IMR-90 (cell line): Measurements from ENCODE around the gene KRT77. TPM values are rescaled to one million over a fixed set of nuclear protein-coding genes. Genes with fewer than 3 reads are reported as not detected.

ENCODE experiments used
- ATAC-seq: fragments of 200-7000 bp; cut with Tn5 transposase; 2 replicates; pipeline ENCODE4 v1.9.1; 2020; ENCODE audit warnings: low read depth, mild to moderate bottlenecking, moderate library complexity
- BruUV-seq: library from RNA; stranded (reverse); fragments of 400-500 nt; replicated peaks from 2 replicates; lab custom pipeline; 2021; lab: Mats Ljungman, UMichigan
- CTCF ChIA-PET: fragments of 300-600 bp; formaldehyde crosslinking; extraction: SDS; loops from one replicate; lab custom pipeline; 2021; ENCODE audit warnings: antibody characterized with exemption; lab: Yijun Ruan, JAX
- POLR2A ChIA-PET: fragments of 300-600 bp; sonication (Branson Sonifier 250); formaldehyde crosslinking; loops from one replicate; lab custom pipeline; 2022; ENCODE audit warnings: antibody characterized with exemption; ENCODE audit not compliant: unreplicated experiment; lab: Charles Lee
- DNase-seq: peaks from one replicate; pipeline ENCODE4 v3.0.0; 2013
- H2AFZ ChIP-seq: replicated peaks from 2 replicates; pipeline ENCODE3; 2013; ENCODE audit warnings: low read length, mild to moderate bottlenecking; ENCODE audit not compliant: poor library complexity
- H2AK5ac ChIP-seq: 2 replicates; pipeline ENCODE4 v1.6.1; 2013; ENCODE audit warnings: low read depth, low read length, inconsistent platforms
- H2AK9ac ChIP-seq: replicated peaks from 2 replicates; pipeline ENCODE3; 2013; ENCODE audit warnings: mild to moderate bottlenecking, low read depth, low read length, moderate library complexity; ENCODE audit not compliant: poor library complexity
- H2BK120ac ChIP-seq: 2 replicates; pipeline ENCODE4 v1.6.1; 2013; ENCODE audit warnings: low read depth, low read length, inconsistent platforms
- H2BK15ac ChIP-seq: 3 replicates; pipeline ENCODE4 v1.6.1; 2013; ENCODE audit warnings: low read depth, low read length, inconsistent platforms
- H2BK20ac ChIP-seq: 2 replicates; pipeline ENCODE4 v1.6.1; 2013; ENCODE audit warnings: low read depth, mild to moderate bottlenecking, inconsistent platforms, low read length, moderate library complexity
- H2BK5ac ChIP-seq: 2 replicates; pipeline ENCODE4 v1.6.1; 2013; ENCODE audit warnings: mild to moderate bottlenecking, low read depth, low read length, inconsistent platforms; ENCODE audit not compliant: poor library complexity, severe bottlenecking
- H3K14ac ChIP-seq: replicated peaks from 2 replicates; pipeline ENCODE4 v1.6.1; 2013; ENCODE audit warnings: low read depth, low read length, inconsistent platforms
- H3K18ac ChIP-seq: 2 replicates; pipeline ENCODE4 v1.6.1; 2013; ENCODE audit warnings: low read depth, low read length, control low read depth
- H3K23ac ChIP-seq: 2 replicates; pipeline ENCODE4 v1.6.1; 2013; ENCODE audit warnings: low read depth, low read length, inconsistent platforms
- H3K27ac ChIP-seq: 2 replicates; pipeline ENCODE4 v1.5.1; 2013; ENCODE audit warnings: mild to moderate bottlenecking, control low read depth, low read length; ENCODE audit not compliant: insufficient read depth
- H3K27me3 ChIP-seq: 2 replicates; pipeline ENCODE4 v1.6.1; 2013; ENCODE audit warnings: low read length; ENCODE audit not compliant: control insufficient read depth, insufficient read depth
- H3K36me3 ChIP-seq: 2 replicates; pipeline ENCODE4 v1.6.1; 2013; ENCODE audit warnings: low read length, mixed read lengths; ENCODE audit not compliant: control insufficient read depth, insufficient read depth
- H3K4ac ChIP-seq: 2 replicates; pipeline ENCODE4 v1.6.1; 2013; ENCODE audit warnings: low read depth, low read length, inconsistent platforms
- H3K4me1 ChIP-seq: 2 replicates; pipeline ENCODE4 v1.6.1; 2013; ENCODE audit warnings: low read length, mixed read lengths; ENCODE audit not compliant: control insufficient read depth, insufficient read depth
- H3K4me2 ChIP-seq: 2 replicates; pipeline ENCODE4 v1.6.1; 2013; ENCODE audit warnings: low read depth, mild to moderate bottlenecking, control low read depth, low read length, moderate library complexity
- H3K4me3 ChIP-seq: 2 replicates; pipeline ENCODE4 v1.5.1; 2013; ENCODE audit warnings: low read depth, mild to moderate bottlenecking, control low read depth, low read length, moderate library complexity; ENCODE audit not compliant: insufficient read depth
- H3K56ac ChIP-seq: 2 replicates; pipeline ENCODE4 v1.6.1; 2013; ENCODE audit warnings: low read length, inconsistent platforms; ENCODE audit not compliant: insufficient read depth; ENCODE audit errors: extremely low read depth
- H3K79me1 ChIP-seq, 2 experiments: 2 replicates each; pipeline ENCODE4 v1.6.1; 2013; ENCODE audit warnings: low read length in 2 of 2, inconsistent platforms in 1 of 2, low read depth in 1 of 2
- H3K9ac ChIP-seq: 2 replicates; pipeline ENCODE4 v1.6.1; 2013; ENCODE audit warnings: low read depth, low read length, control low read depth
- H3K9me1 ChIP-seq: 2 replicates; pipeline ENCODE4 v1.6.1; 2013; ENCODE audit warnings: low read length, inconsistent platforms; ENCODE audit not compliant: insufficient read depth
- H3K9me3 ChIP-seq: 2 replicates; pipeline ENCODE4 v1.6.1; 2013; ENCODE audit warnings: low read length; ENCODE audit not compliant: control insufficient read depth, insufficient read depth
- H4K20me1 ChIP-seq: 2 replicates; pipeline ENCODE4 v1.6.1; 2013; ENCODE audit warnings: low read length, inconsistent platforms; ENCODE audit not compliant: insufficient read depth
- H4K5ac ChIP-seq: 2 replicates; pipeline ENCODE4 v1.6.1; 2013; ENCODE audit warnings: mild to moderate bottlenecking, low read depth, low read length, control low read depth
- H4K8ac ChIP-seq, 2 experiments: 2 replicates each; pipeline ENCODE4 v1.6.1; 2013; ENCODE audit warnings: low read depth in 2 of 2, low read length in 2 of 2, control low read depth in 1 of 2, inconsistent platforms in 1 of 2
- H4K91ac ChIP-seq: 2 replicates; pipeline ENCODE4 v1.6.1; 2013; ENCODE audit warnings: low read depth, low read length, inconsistent platforms; ENCODE audit not compliant: insufficient read depth
- MXI1 ChIP-seq: IDR thresholded peaks from 2 replicates; pipeline ENCODE4 v1.6.1; 2012; ENCODE audit warnings: low read depth, mild to moderate bottlenecking, low read length, moderate library complexity, borderline replicate concordance
- RFX5 ChIP-seq: IDR thresholded peaks from 2 replicates; pipeline ENCODE4 v1.8.0; 2012; ENCODE audit warnings: low read depth, mild to moderate bottlenecking, low read length, moderate library complexity
- WGBS, 2 experiments: methylation state at CpG; one replicate each; pipeline versions ENCODE4 v1.1.5 to v1.1.7; 2013; ENCODE audit warnings: missing lambda C conversion rate in 2 of 2; ENCODE audit not compliant: insufficient read length in 1 of 2; ENCODE audit errors: extremely low coverage in 2 of 2; 5-methylcytosine and 5-hydroxymethylcytosine counted together
- dilution Hi-C: fragments of 300-500 bp; cut with HindIII; formaldehyde crosslinking; loops from one replicate; pipeline ENCODE4 v1.14.3; 2018; ENCODE audit warnings: low sequenced_read_pairs; ENCODE audit not compliant: unreplicated experiment
- in situ Hi-C: fragments of 300-500 bp; cut with MboI; formaldehyde crosslinking; loops from 3 replicates; pipeline ENCODE4 v1.14.3; 2019; ENCODE audit warnings: low sequenced_read_pairs, inconsistent platforms, mixed read lengths
- intact Hi-C: fragments of 100-400 bp; cut with micrococcal nuclease; formaldehyde crosslinking; loops from 2 replicates; pipeline ENCODE4 v1.10.0; 2022
- polyA plus RNA-seq, 3 experiments: library from polyadenylated mRNA; depleted of rRNA; stranded (reverse); fragments of >200 nt; gene quantifications; 2 replicates each; pipeline ENCODE4 v1.2.3, GENCODE V29; 2012; ENCODE audit warnings: low replicate concordance in 1 of 3
- total RNA-seq: library from RNA; depleted of rRNA; stranded (reverse); fragments of >200 nt; gene quantifications from 2 replicates; pipeline ENCODE4 v1.2.3, GENCODE V29; 2012

KRT77 gene
- total and polyA plus RNA-seq, 2 of the 4 experiments (the other 2 are of a cell fraction): not detected

GRCh38 chr12:52660934-52661499, 42.3 kb downstream of the KRT77 start:
- Histone ChIP-seq H3K9me3 (no peaks in the 10 kb centered on the region), H2AK5ac (no peak overlapping the region), H4K5ac (no peak overlapping the region), H3K27ac (no peak overlapping the region), H4K20me1 (no peaks in the 10 kb centered on the region), H3K27me3 (peaks cover 22% of the 10 kb centered on the region), H3K18ac (no peak overlapping the region), H3K56ac (no peak overlapping the region), H3K4ac (no peak overlapping the region), H3K14ac (no peak overlapping the region), H3K4me2 (no peak overlapping the region), H4K91ac (no peak overlapping the region), H3K4me1 (no peaks in the 10 kb centered on the region), H3K36me3 (no peaks in the 10 kb centered on the region), H3K79me1 (no peaks in the 10 kb centered on the region), H2AFZ (no peak overlapping the region), H2BK5ac (no peak overlapping the region), H3K9ac (no peak overlapping the region), H2BK20ac (no peak overlapping the region), H2AK9ac (no peak overlapping the region), H4K8ac (no peak overlapping the region), H3K23ac (no peak overlapping the region), H2BK120ac (no peak overlapping the region), H2BK15ac (no peak overlapping the region), H3K4me3 (no peak overlapping the region), H3K9me1 (no peaks in the 10 kb centered on the region)
- dilution Hi-C loops: no loop called here
- POLR2A ChIA-PET: no interaction called here
- in situ Hi-C loops: no loop called here
- CTCF ChIA-PET: no interaction called here
- no TSS peak for BruUV-seq
- DNase-seq: no peak
- no peak for ATAC-seq
- TF ChIP-seq MXI1 (no peak), RFX5 (no peak)
- no CpG with 5 or more reads among the region's 3 CpGs for WGBS, 2 experiments
- intact Hi-C loops: no loop called here
